GM18505 (cell line): ENCODE results near the gene PLIN4.

Experiments
- ATAC-seq: cut with Tn5 transposase; IDR thresholded peaks from one replicate; pipeline ENCODE4 v1.9.1; 2021; ENCODE audit not compliant: unreplicated experiment
- POLR2A ChIP-seq: IDR thresholded peaks from 4 replicates; pipeline ENCODE4 v1.6.1; 2011; ENCODE audit warnings: borderline replicate concordance; ENCODE audit not compliant: insufficient read depth, insufficient read length; ENCODE audit errors: extremely low read depth

Gene PLIN4

GRCh38 chr19:4452230-4452990, 65.9 kb downstream of the PLIN4 start:
- ATAC-seq = no peak
- no peak for TF ChIP-seq POLR2A
